AG09319 (cell line): Measurements from ENCODE around the gene KCNK7.
"Not testable (repeated sequence)": the region's sequence is repeated elsewhere in the genome, so short reads cannot be mapped to it uniquely, and the experiment has no call there.

ENCODE experiments used
- DNase-seq: peaks from one replicate; pipeline ENCODE4 v3.0.0-alpha.2; 2010; ENCODE audit warnings: low read depth; ENCODE audit errors: extremely low read depth
- TF ChIP-seq, protein P1 (sequence below): IDR thresholded peaks from 2 replicates; pipeline ENCODE4 v1.5.1; 2011; ENCODE audit warnings: low read depth, mild to moderate bottlenecking, inconsistent platforms, low read length, moderate library complexity

The KCNK7 gene

DNA sequence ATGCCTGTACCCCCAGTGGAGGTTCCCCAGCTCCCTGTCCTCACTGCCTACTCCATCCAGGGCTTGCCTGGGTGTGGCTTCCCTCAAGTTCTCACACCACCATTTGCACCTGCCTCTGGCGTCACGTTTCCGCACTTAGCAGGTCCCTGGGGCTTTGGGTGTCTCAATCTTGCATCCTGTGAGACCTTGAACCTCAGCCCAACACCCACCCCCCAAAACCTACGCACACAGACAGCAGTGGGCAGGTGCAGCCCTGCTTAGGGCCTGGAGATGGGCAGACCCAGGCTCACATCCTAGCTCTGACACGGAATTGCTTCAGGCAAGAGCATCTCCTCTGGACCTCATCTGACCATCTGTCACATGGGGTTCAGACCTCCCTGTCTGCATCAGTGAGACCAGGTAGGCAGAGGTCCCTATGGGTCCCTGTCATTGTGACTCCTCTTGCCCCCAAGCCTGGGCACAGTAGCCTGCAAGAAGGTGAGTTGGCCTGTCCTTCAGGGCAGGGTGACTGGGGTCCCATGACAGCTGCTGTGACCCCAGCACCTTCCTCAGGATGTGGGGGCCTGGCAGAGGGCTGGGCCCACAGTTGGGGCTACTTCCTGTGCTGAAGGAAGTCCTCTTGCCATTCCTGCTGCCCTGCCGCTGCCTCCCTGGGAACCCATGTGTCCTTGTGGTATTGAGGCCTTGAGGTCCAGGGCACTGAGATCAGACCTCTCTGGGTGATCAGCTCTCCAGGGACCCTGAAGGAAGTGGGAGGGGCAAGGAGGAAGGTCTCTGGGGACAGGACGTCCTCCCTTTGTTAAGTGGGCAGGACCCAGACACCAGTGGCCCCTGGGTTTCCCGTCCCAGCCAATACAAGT is 44.3 kb upstream of the KCNK7 start:
- TF ChIP-seq, protein P1, sequence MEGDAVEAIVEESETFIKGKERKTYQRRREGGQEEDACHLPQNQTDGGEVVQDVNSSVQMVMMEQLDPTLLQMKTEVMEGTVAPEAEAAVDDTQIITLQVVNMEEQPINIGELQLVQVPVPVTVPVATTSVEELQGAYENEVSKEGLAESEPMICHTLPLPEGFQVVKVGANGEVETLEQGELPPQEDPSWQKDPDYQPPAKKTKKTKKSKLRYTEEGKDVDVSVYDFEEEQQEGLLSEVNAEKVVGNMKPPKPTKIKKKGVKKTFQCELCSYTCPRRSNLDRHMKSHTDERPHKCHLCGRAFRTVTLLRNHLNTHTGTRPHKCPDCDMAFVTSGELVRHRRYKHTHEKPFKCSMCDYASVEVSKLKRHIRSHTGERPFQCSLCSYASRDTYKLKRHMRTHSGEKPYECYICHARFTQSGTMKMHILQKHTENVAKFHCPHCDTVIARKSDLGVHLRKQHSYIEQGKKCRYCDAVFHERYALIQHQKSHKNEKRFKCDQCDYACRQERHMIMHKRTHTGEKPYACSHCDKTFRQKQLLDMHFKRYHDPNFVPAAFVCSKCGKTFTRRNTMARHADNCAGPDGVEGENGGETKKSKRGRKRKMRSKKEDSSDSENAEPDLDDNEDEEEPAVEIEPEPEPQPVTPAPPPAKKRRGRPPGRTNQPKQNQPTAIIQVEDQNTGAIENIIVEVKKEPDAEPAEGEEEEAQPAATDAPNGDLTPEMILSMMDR, result no peak
- DNase-seq, result no peak

DNA sequence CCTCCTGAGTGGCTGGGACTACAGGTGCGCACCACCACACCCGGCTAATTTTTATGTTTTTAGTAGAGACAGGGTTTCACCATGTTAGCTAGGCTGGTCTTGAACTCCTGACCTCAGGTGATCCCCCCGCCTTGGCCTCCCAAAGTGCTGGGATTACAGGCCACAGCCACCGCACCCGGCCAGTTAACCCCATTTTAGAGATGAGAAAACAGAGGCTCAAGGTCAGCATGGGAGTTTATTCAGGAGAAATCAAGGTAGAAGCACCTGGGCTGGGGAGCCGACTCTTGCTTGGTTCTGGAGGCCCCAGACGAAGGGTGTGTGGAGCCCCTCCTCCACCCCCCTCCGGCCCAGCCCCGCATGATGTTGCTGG is 43.6 kb upstream of the KCNK7 start:
- not testable (repeated sequence) for DNase-seq

DNA sequence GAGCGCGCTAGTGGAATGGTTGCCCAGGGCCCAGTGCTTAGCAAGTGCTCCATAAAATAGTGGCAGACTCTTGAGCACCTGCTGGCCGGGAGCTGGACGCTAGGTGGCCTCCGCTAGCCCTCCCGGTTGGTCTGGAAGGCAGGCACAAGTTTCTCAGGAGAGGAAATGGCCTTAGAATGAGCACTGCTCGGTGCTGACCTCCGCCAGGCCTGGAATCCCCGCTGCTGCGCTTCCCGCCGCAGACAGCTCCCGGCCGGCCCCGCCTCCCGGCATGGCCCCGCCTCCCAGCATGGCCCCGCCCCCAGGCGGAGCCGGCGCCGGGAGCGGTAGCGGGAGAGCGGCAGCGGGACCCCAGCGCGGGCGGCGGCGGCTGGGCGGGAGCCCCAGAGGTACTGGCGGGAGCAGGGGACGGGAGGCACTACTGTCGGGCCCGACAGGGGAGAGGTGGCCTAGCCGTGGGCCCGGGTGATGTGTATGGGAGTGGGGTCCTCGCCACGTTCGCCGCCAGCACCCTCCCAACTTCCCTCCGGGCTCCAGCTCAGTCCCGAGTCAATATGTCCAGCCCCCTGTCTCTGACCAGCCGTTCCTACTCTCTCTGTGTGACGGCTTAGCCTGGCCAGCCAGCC is 42.3 kb upstream of the KCNK7 start, which contains the start of gene SIPA1:
TSS of gene SIPA1 (plus strand) at position 308 of the 626 bp plus-strand sequence. CDS start 2,821 bp downstream, outside the sequence.
- TF ChIP-seq, protein P1, result peak; percentile 37
- DNase-seq, result peak; percentile 46

DNA sequence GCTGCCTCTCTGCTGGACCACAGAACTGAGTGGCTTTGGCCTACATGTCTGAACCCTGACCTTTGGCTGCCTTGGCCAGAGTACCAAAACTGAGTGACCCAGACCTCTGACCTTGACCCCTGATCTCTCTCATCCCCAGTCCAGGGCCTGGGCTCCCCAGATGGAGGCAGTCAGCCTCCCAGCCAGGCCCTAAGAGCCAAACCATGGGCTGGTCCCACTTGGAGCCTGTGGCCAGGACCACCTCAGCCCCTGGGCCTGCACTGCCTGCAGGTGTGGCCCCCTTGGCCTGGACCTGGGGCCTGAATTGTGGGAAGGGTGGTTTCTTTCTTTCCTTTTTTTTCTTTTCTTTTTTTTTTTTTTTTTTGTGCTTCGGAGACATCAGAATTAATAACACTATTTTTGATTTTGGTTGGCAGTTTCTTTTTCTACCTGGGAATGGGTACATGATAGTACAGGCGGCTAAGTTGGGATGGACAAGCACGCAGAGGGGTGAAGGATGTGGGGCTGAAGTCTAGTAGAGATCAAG is 41.5 kb upstream of the KCNK7 start:
- TF ChIP-seq, protein P1, result no peak
- DNase-seq, result no peak

DNA sequence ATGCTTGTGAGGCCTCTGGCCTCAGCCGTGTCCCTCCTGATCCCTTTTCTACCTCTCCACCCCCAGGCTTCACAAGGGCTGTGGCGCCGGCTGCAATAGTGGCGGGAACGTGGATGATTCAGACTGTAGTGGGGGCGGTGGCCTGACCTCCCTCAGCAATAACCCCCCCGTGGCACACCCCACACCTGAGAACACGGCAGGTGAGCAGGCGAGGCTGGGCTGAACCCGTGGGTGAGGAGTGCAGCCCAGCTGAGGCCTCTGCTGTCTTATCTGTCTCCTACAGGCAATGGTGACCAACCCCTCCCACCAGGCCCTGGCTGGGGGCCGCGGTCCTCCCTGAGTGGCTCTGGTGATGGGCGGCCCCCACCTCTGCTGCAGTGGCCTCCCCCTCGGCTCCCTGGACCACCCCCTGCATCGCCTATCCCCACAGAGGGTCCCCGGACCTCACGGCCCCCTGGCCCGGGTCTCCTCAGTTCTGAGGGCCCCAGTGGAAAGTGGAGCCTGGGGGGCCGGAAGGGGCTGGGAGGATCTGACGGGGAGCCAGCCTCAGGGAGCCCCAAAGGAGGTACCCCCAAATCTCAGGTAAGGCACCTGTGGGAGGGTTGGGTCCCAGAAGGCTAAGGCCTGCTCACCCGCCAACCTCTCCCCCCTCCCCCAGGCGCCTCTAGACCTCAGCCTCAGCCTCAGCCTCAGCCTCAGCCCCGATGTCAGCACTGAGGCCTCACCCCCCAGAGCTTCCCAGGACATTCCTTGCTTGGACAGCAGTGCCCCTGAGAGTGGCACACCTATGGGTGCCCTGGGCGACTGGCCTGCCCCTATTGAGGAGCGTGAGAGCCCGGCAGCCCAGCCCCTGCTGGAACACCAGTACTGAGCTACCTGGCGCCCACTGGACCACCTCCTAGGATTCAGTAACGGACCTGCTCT is 40.8 kb upstream of the KCNK7 start:
- no peak for DNase-seq
- TF ChIP-seq, protein P1, result no peak

DNA sequence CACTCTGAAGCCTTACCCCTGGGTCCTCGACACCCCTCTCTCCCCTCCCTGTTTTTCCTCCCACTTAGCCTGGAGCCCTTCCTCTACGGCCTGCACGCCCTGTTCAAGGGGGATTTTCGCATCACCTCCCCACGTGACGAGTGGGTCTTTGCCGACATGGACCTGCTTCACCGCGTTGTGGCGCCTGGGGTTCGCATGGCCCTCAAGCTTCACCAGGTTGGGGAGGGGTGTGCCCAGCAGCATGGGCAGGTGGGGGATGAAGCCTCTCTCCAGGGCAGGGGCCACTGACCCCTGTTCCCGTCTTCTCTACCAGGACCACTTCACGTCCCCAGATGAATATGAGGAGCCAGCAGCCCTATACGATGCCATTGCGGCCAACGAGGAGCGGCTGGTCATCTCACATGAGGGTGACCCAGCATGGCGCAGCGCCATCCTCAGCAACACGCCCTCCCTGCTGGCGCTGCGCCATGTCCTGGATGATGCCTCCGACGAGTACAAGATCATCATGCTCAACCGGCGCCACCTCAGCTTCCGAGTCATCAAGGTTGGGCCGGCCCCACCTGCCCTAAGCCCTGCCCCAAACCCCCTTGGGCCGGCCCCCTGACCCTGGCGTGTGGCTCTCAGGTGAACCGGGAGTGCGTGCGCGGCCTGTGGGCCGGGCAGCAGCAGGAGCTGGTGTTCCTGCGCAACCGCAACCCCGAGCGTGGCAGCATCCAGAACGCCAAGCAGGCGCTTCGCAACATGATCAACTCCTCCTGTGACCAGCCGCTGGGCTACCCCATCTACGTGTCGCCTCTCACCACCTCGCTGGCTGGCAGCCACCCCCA is 39.5 kb upstream of the KCNK7 start:
- no peak for DNase-seq
- TF ChIP-seq, protein P1, result no peak

DNA sequence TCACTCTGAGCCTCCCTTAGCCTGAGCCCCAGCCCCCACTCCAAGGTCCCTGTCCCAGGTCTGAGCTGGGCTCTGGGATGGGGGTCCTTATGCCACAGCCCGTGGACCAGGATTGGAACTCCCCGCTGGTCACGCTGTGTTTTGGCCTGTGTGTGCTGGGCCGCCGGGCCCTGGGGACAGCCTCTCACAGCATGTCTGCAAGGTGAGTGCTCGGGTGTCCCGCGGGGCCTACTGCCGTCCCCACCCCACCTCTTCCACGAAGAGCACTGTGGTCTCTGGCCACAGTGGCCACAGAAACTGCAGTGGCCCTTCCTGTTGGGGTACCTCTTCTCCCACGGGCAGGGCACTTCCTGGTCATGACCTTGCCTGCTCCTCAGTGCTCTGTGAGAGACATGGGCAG is 38.8 kb upstream of the KCNK7 start:
- TF ChIP-seq, protein P1, result no peak
- DNase-seq, result no peak
